GM21717 (cell line): ENCODE data around the gene OCIAD2.
"Not testable (repeated sequence)": the region's sequence is repeated elsewhere in the genome, so short reads cannot be mapped to it uniquely, and the experiment has no call there.

Experiments
- ATAC-seq: cut with Tn5 transposase; IDR thresholded peaks from one replicate; pipeline ENCODE4 v1.9.1; 2021; ENCODE audit warnings: mild to moderate bottlenecking, moderate library complexity; ENCODE audit not compliant: unreplicated experiment

OCIAD2 gene

GRCh38 chr4:48854982-48855381, 51.6 kb downstream of the OCIAD2 start:
- no peak for ATAC-seq

GRCh38 chr4:48854395-48854683, 52.2 kb downstream of the OCIAD2 start:
- ATAC-seq, result no peak

GRCh38 chr4:48853604-48854394, 52.8 kb downstream of the OCIAD2 start:
- no peak for ATAC-seq

GRCh38 chr4:48851651-48852050, 54.9 kb downstream of the OCIAD2 start:
- no peak for ATAC-seq

- not testable (repeated sequence) for ATAC-seq
Observed at GRCh38 chr4:48848799-48849198, 57.8 kb downstream of the OCIAD2 start.

- ATAC-seq, result no peak
Observed at GRCh38 chr4:48844843-48845242, 61.7 kb downstream of the OCIAD2 start.

GRCh38 chr4:48841045-48841827, 65.3 kb downstream of the OCIAD2 start:
- ATAC-seq, result no peak

- no peak for ATAC-seq
Observed at GRCh38 chr4:48836658-48837057, 69.9 kb downstream of the OCIAD2 start.
